HepG2 (cell line): ENCODE measurements around the gene JAGN1. TPM values are rescaled to one million over a fixed set of nuclear protein-coding genes. Genes with fewer than 3 reads are reported as not detected.

Experiments
- ATM ChIP-seq: fragments of 450-650 bp; IDR thresholded peaks from 2 replicates; pipeline ENCODE4 v1.7.1; 2017; ENCODE audit warnings: mild to moderate bottlenecking, borderline replicate concordance
- CBX1 ChIP-seq: IDR thresholded peaks from one replicate; pipeline ENCODE4 v1.6.1; 2016; ENCODE audit warnings: antibody characterized with exemption, low read depth
- CHCHD3 ChIP-seq: sonication (generic); formaldehyde crosslinking; IDR thresholded peaks from 2 replicates; pipeline ENCODE4 v1.8.0; 2022; ENCODE audit warnings: mild to moderate bottlenecking, missing genetic modification reagents, moderate library complexity
- CHD2 ChIP-seq: IDR thresholded peaks from 2 replicates; pipeline ENCODE4 v1.6.1; 2011; ENCODE audit warnings: low read depth, low read length, improper control_type of control experiment
- PHF20 ChIP-seq: sonication (generic); formaldehyde crosslinking; IDR thresholded peaks from 2 replicates; pipeline ENCODE4 v1.5.0; 2020; ENCODE audit warnings: mild to moderate bottlenecking, missing genetic modification reagents
- PLRG1 ChIP-seq: fragments of 450-650 bp; conservative IDR thresholded peaks from 2 replicates; pipeline ENCODE4 v1.6.1; 2016
- POLR2A ChIP-seq, 2 experiments: IDR thresholded peaks; 2 replicates each; pipeline ENCODE4 v1.6.1; 2011; ENCODE audit warnings: low read depth in 2 of 2, low read length in 2 of 2, mild to moderate bottlenecking in 1 of 2, moderate library complexity in 1 of 2; ENCODE audit not compliant: insufficient read depth in 1 of 2
- ZFP62 ChIP-seq: sonication (generic); formaldehyde crosslinking; IDR thresholded peaks from 2 replicates; pipeline ENCODE4 v1.4.0; 2020; ENCODE audit warnings: missing genetic modification reagents
- ZIK1 ChIP-seq: sonication (generic); formaldehyde crosslinking; IDR thresholded peaks from 2 replicates; pipeline ENCODE4 v1.5.0; 2020; ENCODE audit warnings: mild to moderate bottlenecking, low read depth, missing genetic modification reagents, borderline replicate concordance
- ZNF121 ChIP-seq: sonication (generic); formaldehyde crosslinking; IDR thresholded peaks from 2 replicates; pipeline ENCODE4 v1.5.0; 2020; ENCODE audit warnings: mild to moderate bottlenecking, missing genetic modification reagents
- ZNF136 ChIP-seq: sonication (generic); formaldehyde crosslinking; IDR thresholded peaks from 2 replicates; pipeline ENCODE4 v1.8.1; 2022; ENCODE audit warnings: low read depth, mild to moderate bottlenecking, moderate library complexity, missing genetic modification reagents
- ZNF567 ChIP-seq: sonication (generic); formaldehyde crosslinking; IDR thresholded peaks from 2 replicates; pipeline ENCODE4 v1.8.1; 2023; ENCODE audit warnings: mild to moderate bottlenecking, missing genetic modification reagents, borderline replicate concordance
- ZNF737 ChIP-seq: sonication (generic); formaldehyde crosslinking; IDR thresholded peaks from 2 replicates; pipeline ENCODE4 v1.5.0; 2020; ENCODE audit warnings: missing genetic modification reagents, mild to moderate bottlenecking, borderline replicate concordance
- polyA plus RNA-seq, 8 experiments: library from polyadenylated mRNA; depleted of rRNA in 3 of 8; stranded (reverse) in 7 of 8; unstranded in 1 of 8; fragments of >200 nt; fragmentation: Illumina TruSeq in 4 of 8; extraction: Trizol in 4 of 8; gene quantifications; 2 replicates each; pipeline versions ENCODE4 v1.2.1 to v1.2.3, GENCODE V29; 2011 to 2016; ENCODE audit warnings: low read depth in 4 of 8, missing spikeins in 1 of 8, mixed read lengths in 1 of 8; ENCODE audit not compliant: insufficient read depth in 1 of 8
- total RNA-seq, 5 experiments: library from RNA; depleted of rRNA; stranded (reverse); fragments of >200 nt; fragmentation: Illumina TruSeq; extraction: Trizol; gene quantifications; 2 replicates each; pipeline ENCODE4 v1.2.3, GENCODE V29; 2016; ENCODE audit warnings: low read depth in 1 of 5
- TF ChIP-seq, protein P1 (sequence below): sonication (generic); formaldehyde crosslinking; IDR thresholded peaks from 2 replicates; pipeline ENCODE4 v1.4.0; 2020; ENCODE audit warnings: missing genetic modification reagents
- TF ChIP-seq, protein P2 (sequence below): sonication (generic); formaldehyde crosslinking; IDR thresholded peaks from 2 replicates; pipeline ENCODE4 v1.4.0; 2020; ENCODE audit warnings: missing genetic modification reagents, borderline replicate concordance
- TF ChIP-seq, protein P3 (sequence below): IDR thresholded peaks from 2 replicates; pipeline ENCODE4 v1.6.1; 2016; ENCODE audit warnings: control low read depth
- TF ChIP-seq, protein P4 (sequence below): sonication (generic); formaldehyde crosslinking; IDR thresholded peaks from 2 replicates; pipeline ENCODE4 v1.8.1; 2023; ENCODE audit warnings: missing genetic modification reagents, inconsistent platforms, borderline replicate concordance
- TF ChIP-seq, protein P5 (sequence below): sonication (generic); formaldehyde crosslinking; IDR thresholded peaks from 2 replicates; pipeline ENCODE4 v1.5.1; 2020; ENCODE audit warnings: missing genetic modification reagents, mild to moderate bottlenecking, borderline replicate concordance
- TF ChIP-seq, protein P6 (sequence below), 2 experiments: sonication (generic) in 1 of 2; formaldehyde crosslinking in 1 of 2; IDR thresholded peaks; 2 replicates each; pipeline versions ENCODE4 v1.4.0 to v1.6.1; 2018 to 2020; ENCODE audit warnings: missing genetic modification reagents in 2 of 2, borderline replicate concordance in 1 of 2, low read depth in 1 of 2, mild to moderate bottlenecking in 1 of 2, missing biosample characterization in 1 of 2

The JAGN1 gene
- total and polyA plus RNA-seq, 2 of the 13 experiments (the other 11 are each of a cell fraction or from before 2014, with no cell fraction given), result 49.9 to 50.9 TPM

DNA sequence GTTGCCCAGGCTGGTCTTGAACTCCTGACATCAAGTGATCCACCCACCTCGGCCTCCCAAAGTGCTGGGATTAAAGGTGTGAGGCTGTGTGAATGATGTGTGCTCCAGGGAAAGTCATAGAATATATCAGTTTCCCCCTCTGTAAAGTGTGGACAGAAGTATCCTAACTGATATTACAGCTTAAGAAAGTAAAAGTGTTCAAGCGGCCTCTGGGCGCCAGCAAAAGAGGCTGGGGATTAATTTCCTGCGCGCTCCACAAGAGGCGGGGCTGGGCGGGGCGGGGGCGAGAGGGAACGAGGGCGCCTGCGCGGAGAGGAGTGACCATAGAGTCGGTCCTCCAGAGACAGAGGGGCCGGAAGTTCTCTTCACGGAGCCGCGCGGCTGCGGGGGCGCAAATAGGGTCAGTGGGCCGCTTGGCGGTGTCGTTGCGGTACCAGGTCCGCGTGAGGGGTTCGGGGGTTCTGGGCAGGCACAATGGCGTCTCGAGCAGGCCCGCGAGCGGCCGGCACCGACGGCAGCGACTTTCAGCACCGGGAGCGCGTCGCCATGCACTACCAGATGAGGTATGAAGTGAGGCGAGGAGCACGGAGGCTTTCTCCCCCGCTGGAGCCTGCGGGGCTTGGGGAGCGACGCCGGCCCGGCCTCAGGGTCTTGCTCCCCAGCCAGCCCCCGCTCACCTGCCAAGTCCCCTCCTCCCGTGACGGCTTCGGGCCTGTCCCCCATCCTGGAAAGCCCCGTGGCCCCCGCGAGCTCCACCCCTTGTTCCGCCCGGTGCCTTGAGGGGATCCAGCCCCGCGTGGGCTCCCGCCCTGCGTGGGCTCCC, at the start of gene JAGN1 (continued):
- TF ChIP-seq, protein P1, sequence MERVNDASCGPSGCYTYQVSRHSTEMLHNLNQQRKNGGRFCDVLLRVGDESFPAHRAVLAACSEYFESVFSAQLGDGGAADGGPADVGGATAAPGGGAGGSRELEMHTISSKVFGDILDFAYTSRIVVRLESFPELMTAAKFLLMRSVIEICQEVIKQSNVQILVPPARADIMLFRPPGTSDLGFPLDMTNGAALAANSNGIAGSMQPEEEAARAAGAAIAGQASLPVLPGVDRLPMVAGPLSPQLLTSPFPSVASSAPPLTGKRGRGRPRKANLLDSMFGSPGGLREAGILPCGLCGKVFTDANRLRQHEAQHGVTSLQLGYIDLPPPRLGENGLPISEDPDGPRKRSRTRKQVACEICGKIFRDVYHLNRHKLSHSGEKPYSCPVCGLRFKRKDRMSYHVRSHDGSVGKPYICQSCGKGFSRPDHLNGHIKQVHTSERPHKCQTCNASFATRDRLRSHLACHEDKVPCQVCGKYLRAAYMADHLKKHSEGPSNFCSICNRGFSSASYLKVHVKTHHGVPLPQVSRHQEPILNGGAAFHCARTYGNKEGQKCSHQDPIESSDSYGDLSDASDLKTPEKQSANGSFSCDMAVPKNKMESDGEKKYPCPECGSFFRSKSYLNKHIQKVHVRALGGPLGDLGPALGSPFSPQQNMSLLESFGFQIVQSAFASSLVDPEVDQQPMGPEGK (CRISPR knock-in tag), result peak; percentile 91
- TF ChIP-seq, protein P2, sequence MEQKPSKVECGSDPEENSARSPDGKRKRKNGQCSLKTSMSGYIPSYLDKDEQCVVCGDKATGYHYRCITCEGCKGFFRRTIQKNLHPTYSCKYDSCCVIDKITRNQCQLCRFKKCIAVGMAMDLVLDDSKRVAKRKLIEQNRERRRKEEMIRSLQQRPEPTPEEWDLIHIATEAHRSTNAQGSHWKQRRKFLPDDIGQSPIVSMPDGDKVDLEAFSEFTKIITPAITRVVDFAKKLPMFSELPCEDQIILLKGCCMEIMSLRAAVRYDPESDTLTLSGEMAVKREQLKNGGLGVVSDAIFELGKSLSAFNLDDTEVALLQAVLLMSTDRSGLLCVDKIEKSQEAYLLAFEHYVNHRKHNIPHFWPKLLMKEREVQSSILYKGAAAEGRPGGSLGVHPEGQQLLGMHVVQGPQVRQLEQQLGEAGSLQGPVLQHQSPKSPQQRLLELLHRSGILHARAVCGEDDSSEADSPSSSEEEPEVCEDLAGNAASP (CRISPR knock-in tag), result peak; percentile 44; the same call in 1 of the 2 replicates
- TF ChIP-seq, protein P3, sequence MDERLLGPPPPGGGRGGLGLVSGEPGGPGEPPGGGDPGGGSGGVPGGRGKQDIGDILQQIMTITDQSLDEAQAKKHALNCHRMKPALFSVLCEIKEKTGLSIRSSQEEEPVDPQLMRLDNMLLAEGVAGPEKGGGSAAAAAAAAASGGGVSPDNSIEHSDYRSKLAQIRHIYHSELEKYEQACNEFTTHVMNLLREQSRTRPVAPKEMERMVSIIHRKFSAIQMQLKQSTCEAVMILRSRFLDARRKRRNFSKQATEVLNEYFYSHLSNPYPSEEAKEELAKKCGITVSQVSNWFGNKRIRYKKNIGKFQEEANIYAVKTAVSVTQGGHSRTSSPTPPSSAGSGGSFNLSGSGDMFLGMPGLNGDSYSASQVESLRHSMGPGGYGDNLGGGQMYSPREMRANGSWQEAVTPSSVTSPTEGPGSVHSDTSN (CRISPR knock-in tag), result no peak
- TF ChIP-seq, protein P4, sequence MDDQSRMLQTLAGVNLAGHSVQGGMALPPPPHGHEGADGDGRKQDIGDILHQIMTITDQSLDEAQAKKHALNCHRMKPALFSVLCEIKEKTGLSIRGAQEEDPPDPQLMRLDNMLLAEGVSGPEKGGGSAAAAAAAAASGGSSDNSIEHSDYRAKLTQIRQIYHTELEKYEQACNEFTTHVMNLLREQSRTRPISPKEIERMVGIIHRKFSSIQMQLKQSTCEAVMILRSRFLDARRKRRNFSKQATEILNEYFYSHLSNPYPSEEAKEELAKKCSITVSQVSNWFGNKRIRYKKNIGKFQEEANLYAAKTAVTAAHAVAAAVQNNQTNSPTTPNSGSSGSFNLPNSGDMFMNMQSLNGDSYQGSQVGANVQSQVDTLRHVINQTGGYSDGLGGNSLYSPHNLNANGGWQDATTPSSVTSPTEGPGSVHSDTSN (CRISPR knock-in tag), result no peak
- TF ChIP-seq ZNF136 (CRISPR knock-in tag), result no peak
- no peak for TF ChIP-seq CHD2
- peak; percentile 36; the same call in 1 of the 2 replicates for TF ChIP-seq ZNF567 (CRISPR knock-in tag)
- no peak for TF ChIP-seq ZNF737 (CRISPR knock-in tag)
- TF ChIP-seq, protein P5, sequence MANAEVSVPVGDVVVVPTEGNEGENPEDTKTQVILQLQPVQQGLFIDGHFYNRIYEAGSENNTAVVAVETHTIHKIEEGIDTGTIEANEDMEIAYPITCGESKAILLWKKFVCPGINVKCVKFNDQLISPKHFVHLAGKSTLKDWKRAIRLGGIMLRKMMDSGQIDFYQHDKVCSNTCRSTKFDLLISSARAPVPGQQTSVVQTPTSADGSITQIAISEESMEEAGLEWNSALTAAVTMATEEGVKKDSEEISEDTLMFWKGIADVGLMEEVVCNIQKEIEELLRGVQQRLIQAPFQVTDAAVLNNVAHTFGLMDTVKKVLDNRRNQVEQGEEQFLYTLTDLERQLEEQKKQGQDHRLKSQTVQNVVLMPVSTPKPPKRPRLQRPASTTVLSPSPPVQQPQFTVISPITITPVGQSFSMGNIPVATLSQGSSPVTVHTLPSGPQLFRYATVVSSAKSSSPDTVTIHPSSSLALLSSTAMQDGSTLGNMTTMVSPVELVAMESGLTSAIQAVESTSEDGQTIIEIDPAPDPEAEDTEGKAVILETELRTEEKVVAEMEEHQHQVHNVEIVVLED, result peak; percentile 66; the same call in 1 of the 2 replicates
- TF ChIP-seq CHCHD3 (CRISPR knock-in tag), result no peak
- TF ChIP-seq ATM, result no peak
- no peak for TF ChIP-seq ZFP62
- TF ChIP-seq, protein P6, sequence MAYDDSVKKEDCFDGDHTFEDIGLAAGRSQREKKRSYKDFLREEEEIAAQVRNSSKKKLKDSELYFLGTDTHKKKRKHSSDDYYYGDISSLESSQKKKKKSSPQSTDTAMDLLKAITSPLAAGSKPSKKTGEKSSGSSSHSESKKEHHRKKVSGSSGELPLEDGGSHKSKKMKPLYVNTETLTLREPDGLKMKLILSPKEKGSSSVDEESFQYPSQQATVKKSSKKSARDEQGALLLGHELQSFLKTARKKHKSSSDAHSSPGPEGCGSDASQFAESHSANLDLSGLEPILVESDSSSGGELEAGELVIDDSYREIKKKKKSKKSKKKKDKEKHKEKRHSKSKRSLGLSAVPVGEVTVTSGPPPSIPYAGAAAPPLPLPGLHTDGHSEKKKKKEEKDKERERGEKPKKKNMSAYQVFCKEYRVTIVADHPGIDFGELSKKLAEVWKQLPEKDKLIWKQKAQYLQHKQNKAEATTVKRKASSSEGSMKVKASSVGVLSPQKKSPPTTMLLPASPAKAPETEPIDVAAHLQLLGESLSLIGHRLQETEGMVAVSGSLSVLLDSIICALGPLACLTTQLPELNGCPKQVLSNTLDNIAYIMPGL (CRISPR knock-in tag; IDR thresholded peaks at IDR 0.05; ENCODE audit: borderline replicate concordance in 1 of 2, low read depth in 1 of 2), result peak; percentile 70 to 95; a peak in 3 of 4 replicates
- TF ChIP-seq POLR2A (IDR thresholded peaks at IDR 0.05; ENCODE audit: insufficient read depth in 1 of 2, low read depth in 2 of 2, low read length in 2 of 2), result peak; percentile 89 to 97
- peak; percentile 79 for TF ChIP-seq ZIK1 (CRISPR knock-in tag)
- TF ChIP-seq CBX1, result no peak
- TF ChIP-seq PLRG1, result no peak
- TF ChIP-seq ZNF121, result no peak
- peak; percentile 81 for TF ChIP-seq PHF20 (CRISPR knock-in tag)
